ENCODE results near the gene GLS2.

- TF ChIP-seq ZBTB20 (tag by site-specific recombination; IDR thresholded peaks at IDR 0.05): no peak
- no peak for TF ChIP-seq ZFHX2 (tag by site-specific recombination; conservative IDR thresholded peaks at IDR 0.05)
- TF ChIP-seq CTCF (tag by site-specific recombination; IDR thresholded peaks at IDR 0.05): no peak
These were observed 10.3 kb downstream of the GLS2 start for GRCh38 chr12:56477521-56478225.
